IPS DF 19.7 (cell line): Measurements from ENCODE around the gene SLC8B1.
"Not testable (repeated sequence)": the region's sequence is repeated elsewhere in the genome, so short reads cannot be mapped to it uniquely, and the experiment has no call there.

ENCODE experiments used
- DNase-seq: peaks from one replicate; pipeline ENCODE4 v3.0.0-alpha.2; 2013; ENCODE audit warnings: low read depth, low spot score

SLC8B1 gene

DNA sequence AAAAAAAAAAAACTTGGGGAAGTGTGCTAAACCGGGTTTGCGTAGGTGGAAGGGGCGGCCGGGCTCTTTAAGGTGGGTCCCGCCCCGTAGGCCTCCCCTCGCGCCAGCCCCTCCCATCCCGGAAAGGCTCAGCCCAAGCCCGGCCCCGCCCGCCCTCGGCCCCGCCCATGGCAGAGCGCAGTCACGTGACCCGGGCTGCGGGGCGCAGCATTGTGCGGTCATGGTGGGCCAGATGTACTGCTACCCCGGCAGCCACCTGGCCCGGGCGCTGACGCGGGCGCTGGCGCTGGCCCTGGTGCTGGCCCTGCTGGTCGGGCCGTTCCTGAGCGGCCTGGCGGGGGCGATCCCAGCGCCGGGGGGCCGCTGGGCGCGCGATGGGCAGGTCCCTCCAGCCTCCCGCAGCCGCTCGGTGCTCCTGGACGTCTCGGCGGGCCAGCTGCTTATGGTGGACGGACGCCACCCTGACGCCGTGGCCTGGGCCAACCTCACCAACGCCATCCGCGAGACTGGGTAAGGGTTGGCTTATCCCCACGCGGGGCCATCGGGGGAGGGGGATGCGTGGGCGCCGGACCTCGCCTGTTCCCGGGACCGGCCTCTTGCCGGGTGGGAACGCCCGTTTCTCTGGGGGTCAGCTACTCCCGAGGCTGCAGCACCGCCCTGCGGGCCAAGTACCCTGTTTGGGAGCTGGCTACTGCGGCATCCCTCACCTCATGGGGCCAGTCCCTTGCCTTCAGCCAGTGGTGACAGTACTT, 23.6 kb upstream of the SLC8B1 start, which contains the start of gene PLBD2:
TSS of gene PLBD2 (plus strand) at position 207 of the 752 bp plus-strand sequence. CDS start at position 221, 14 bp downstream.
- DNase-seq = no peak

DNA sequence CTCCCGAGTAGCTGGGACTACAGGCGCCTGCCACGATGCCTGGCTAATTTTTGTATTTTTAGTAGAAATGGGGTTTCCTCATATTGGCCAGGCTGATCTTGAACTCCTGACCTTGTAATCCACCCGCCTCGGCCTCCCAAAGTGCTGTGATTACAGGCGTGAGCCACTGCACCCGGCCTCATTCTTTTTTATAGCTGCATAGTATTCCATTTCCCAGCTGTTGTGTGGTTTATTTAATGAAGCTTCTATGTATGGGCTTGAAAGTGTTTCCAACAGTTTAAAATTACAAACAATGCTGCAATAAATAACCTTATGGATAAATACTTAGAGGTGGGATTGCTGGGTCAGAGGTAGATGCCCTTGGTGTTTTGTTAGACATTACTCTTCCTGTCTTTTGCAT, 19.3 kb upstream of the SLC8B1 start:
- DNase-seq = not testable (repeated sequence)

DNA sequence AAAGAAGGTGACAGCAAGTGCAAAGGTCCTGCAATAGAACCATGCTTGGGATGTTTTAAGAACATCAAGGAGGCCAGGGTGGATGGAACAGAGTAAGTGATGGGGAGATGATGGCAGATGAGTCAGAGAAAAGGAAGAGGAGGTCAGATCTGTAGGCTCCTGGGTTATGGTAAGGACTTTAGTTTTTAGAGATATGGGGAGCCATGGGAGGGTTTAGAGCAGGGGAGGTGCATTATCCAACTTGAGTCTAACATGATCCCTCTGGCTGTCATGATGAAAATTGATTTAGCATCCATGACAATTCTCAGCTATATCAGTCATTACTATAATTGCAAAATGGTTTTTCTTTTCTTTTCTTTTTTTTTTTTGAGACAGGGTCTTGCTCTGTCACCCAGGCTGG, 16.2 kb upstream of the SLC8B1 start:
- no peak for DNase-seq

DNA sequence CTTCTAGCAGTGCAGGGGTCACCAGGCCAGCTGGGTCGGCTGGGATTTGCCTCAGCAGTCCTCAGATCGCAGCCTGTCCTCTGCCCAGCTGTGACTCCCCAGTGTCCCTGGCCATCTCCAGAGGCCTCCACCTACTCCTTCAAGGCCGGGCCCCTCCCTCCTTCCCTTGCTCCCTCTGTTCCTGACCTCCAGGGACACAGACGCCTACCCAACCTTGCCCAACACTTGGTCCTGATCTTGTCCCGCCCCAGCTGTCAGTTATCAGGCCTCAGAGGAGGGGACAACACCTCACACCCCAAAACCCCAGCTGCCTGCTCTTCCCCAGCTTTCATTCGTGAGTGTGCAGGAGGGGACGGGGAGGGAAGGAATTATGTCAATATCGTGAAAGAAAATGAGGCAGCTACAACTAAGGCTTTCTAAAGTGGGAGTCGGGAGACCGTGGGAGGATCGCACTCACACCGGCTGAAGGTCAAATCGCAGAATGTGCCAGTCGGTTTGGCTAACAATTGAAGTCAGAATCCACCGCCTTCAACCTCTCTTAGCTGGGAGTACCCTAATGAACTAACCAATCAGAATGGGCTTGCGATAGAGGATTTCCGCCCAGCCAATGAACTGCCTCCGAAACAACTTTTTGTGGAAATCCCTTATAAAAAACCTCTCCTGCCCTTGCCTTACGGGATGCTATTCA, 14.1 kb upstream of the SLC8B1 start:
- no peak for DNase-seq

DNA sequence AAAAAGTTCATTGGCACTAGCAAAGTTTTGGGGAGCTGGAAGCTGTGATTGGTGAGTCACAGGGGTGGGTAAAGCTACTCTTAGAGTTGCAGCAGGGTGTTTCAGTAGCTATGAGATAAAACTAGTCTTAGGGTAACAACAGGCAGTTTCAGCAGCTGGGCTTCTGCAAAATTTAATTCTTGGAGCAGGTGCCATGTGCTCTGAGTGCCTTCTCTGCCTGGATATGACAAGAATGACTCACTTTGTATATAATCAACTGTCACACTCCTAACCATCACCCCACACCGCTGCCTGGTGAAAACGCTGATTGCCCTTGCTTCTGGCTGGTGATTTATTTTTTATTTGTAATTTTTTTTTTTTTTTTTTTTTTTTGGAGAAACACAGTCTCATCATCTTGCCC, 13.0 kb upstream of the SLC8B1 start:
- DNase-seq = no peak

DNA sequence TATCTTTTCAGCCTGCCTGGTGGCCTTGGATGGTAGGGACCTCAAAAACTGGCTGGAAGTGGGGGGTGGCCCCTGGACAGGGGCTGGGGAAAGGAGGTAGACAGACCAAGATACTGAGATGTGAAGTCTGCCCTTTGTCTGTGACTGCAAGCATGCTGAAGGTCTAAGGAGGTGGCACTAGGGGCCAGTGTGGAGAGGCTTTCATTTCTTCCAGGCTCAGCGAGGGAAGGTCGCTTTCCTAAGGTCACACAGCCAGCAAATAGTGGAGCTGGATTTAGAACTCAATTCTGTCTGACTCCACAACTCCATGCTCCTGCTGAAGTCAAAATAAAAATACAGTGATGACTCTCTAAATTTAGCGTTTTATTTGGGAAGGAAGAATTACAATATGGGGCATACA, 12.2 kb upstream of the SLC8B1 start:
- no peak for DNase-seq

DNA sequence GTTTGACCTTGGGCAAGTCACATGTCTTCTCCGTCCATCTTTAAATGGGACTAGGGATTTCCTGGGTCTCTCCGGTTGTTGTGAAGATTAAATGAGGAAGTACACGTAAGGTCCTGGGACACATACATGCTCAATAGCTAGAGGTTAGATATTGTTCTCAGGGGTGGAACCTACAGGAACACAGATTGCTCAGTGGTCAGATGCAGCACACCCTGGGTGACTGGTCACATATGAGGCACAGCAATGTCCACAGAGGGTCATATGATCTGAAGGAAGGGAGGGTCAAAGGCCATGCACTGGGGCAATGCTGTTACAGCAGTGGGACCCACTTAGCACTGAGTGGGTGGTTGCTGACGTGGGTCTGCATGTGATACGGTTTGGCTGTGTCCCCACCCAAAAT, 11.4 kb upstream of the SLC8B1 start:
- DNase-seq = no peak

DNA sequence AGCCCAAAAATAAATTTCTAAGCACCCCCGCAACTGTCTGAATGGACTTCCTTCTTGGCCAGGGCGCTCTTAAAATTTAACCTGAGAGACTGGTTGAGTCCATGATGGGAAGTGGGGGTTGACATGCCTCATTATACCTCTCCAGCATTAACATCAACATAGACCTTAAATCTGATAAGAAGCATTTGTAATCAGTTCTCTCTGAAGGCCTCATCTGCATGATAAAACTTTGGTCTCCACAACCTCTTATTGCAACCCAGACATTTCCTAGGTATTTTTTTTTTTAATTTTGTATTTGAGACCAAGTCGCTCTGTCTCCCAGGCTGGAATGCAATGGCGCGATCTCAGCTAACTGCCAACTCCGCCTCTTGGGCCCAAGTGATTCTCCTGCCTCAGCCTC, 10.4 kb upstream of the SLC8B1 start:
- DNase-seq = no peak

DNA sequence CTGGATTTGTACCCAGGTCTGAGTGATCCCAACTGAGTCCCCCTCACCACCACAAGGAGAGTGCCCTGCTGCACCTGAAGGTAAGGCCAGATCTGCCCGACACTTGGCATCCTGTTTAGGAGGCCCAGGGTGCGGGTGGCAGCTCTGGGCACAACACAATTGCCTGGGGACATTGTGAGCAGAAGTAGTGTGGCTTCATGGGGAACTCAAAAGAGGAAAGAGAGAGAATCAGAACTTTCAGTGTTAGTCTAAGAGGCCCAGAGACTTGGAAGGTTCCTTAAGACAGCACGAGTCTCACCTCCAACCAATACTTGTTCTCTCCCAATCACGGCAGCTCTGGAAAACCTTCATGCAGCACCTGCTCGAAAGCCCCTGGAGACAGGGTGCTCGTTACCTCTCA, 6.6 kb upstream of the SLC8B1 start:
- DNase-seq = no peak

DNA sequence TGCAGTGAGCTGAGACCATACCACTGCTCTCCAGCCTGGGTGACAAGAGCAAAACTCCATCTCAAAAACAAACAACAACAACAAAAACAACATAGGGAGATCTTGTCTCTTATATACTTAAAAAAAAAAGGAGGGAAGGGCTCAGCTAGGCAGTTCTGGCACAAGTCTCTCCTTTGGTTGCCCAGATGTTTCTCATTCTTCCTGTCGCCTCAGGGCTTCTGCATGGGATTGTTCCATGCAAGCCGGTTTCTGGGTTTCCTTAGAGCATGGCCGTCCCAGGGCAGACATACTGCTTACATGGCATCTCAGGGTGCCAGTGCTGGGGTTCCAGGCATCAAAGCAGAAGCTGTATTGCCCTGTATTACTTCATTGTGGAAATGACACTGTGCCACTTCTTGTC, 5.2 kb upstream of the SLC8B1 start:
- no peak for DNase-seq

DNA sequence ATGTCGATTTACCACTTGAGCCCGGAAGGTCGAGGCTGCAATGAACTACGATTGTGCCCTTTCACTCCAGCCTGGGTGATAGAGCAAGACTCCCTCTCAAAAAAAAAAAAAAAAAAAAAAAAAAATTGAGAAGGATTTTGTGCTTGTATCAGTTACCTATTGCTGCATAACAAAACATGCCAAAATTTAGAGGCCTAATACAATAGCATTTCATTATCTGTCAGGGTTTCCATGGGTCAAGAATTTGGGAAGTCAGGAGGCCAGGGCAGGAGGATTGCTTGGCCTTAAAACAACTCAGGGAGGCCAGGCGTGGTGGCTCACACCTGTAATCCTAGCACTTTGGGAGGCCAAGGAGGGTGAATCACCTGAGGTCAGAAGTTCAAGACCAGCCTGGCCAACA, 4.6 kb upstream of the SLC8B1 start:
- DNase-seq = no peak

DNA sequence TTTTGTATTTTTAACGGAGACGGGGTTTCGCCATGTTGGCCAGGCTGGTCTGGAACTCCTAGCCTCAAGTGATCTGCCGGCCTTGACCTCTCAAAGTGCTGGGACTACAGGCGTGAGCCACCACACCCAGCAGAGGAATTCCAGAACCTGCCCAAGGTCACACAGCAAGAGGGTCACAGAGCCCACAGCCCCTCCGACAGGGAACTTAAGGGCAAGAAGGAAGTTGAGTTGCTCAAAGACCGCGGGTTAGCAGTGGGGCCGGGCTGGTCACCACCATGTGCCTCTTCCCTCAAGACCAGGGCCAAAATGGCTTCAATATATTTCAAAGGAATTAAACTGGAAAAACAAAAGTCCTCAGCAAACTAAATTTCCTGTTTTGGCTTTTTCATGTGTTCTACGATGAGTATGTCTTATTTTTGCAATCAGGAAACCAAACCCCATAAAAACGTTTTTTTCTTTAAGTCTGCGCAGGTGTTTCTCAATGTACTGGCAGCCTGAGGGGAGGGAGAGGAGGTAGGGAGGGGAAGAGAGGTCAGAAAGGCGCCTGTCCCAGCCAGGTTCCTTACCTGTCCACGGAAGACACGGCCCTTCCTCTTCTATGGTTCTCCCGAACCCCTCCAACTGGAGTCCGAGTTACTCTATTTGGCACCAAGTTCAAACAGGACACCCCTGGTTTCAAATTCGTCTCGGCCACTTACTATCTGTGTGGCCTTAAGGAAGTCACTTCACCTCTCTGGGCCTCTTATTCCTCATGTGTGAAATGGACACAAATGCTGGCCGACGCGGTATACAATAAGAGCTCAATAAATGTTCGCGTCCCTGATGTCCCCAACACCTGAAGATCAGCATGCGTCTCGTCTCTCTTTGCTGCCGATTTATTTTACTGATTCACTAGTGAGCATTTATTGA, 778 bp downstream of the SLC8B1 start:
- DNase-seq = no peak

DNA sequence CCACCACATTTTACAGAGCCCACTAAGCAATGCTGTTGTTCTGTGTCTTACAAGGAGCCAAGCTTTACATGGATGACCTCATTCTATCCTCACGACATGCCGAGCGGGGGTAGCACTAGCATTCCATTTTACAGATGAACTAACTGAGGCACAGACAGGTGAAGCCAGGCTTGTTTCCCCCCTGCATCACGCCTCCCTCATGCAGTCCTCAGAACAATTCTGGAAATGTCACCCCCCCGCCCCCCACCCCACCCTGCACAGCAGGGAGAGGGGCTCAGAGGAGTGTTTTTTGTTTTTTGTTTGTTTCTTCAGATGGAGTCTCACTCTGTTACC, 1.5 kb downstream of the SLC8B1 start:
- DNase-seq = no peak

DNA sequence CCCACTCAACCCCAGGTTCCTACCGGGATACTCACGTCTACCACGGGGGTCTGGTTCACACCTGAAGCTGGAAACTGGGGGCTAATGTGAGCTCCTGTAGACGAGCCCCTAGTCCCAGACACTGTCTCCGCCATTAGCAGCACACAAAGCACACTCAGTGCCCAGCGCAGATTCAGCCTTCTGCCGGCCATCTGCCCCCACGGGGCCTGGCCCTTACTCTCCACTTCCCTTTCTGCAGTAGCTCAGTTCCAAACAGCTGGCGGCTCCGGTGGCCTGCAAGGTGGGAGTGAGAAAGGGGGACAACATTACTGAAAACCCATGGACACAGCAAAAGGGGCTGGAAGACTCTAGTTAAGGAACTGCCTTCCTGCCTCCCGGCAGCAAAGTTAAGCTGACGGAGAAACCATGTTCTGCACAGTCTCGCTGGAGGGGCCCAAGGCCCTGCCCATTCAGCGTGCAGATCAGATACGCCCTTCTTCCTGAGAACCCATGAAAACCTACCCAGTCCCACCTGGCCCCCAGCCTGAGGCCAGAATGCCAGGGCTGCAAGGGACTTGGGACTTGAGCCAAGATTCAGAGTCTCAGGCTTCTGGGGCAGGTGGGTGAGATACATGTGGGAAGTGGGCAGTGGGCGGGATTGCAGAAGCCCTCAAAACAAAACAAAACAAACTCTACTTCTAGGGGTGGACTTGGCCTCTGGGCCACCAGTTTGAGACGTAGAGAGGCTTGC, 2.1 kb downstream of the SLC8B1 start:
- DNase-seq = no peak

DNA sequence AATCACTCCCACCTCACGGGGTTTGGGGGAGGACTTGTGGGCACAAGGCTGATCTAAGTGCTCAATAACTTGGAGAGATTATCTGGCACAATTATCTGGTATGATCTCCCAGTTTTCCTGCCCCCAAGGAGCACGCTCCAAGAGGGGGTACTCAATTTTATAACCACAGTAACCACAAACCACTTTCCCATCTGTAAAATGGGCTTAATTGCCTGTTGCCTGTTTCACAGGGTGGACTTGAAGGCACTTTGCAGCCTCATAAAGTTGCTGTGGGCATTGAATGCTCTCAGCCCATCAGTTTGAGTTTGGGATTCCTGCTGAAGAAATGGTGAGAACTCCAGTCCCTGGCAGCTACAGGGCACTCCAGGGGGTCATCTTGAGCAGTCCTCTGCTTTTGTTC, 4.4 kb downstream of the SLC8B1 start:
- no peak for DNase-seq

DNA sequence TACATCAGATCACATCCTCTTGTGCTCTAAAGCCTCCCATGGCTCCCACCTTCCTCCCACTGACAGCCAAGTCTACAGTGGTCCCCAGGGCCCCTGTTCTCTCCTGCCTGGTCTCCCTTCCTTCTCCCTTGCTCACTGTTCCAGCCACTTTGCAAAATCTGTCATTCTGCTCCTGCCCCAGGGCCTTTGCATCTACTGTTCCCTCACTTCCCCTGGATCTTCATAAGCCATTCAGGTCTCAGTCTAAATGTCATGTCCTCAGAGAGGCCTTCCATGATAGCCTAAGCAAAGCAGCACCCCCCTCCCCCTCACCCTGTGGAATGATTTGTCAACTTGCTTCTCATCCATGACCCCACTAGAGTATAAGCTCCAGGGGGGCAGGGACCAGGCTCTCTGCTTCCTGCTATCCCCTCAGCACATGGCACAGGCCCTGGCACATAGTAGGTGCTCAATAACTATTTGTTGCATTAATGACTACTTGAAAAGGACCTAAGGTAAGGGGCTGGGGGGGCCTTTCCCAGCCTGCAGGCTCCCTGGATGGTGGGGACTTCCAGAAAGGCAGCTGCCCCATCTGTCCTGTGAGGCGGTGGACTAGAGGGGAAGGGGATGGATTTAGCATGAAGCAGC, 5.0 kb downstream of the SLC8B1 start:
- DNase-seq = no peak

DNA sequence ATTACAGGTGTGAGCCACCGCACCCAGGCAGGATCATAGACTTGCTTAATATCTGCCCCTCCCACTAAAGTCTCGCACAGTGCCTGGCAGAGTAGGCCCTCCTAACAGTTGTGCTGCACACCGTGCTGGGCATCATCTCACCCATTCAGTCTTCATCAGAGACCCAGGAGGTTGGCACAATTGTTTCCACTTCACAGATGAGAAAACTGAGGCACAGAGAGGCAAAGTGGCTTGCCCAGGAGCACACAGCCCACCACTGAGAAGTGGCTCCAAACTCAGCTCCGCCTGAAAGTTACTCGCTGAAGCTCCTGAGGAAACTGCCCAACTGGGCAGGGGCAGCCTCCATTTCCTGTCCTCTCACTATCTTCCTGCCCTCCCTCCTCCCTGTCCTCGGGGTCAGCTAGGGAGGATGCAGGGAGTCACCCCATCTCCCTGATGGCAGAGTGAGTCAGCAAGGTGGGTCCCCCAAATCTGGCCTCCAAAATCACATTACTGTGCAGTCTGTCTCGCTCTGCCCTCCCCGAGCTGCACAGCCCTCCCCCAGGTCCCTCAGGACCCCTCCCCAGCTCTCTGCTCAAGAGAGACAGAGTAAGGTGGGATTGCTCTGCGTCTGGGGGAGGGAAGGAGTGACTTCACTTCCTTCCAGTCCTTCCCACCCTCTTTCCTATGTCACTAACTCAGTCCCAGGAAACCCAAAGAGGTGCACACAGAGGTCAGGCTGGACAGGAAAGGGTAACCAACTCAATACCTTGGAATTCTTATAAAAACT, 5.7 kb downstream of the SLC8B1 start:
- no peak for DNase-seq

DNA sequence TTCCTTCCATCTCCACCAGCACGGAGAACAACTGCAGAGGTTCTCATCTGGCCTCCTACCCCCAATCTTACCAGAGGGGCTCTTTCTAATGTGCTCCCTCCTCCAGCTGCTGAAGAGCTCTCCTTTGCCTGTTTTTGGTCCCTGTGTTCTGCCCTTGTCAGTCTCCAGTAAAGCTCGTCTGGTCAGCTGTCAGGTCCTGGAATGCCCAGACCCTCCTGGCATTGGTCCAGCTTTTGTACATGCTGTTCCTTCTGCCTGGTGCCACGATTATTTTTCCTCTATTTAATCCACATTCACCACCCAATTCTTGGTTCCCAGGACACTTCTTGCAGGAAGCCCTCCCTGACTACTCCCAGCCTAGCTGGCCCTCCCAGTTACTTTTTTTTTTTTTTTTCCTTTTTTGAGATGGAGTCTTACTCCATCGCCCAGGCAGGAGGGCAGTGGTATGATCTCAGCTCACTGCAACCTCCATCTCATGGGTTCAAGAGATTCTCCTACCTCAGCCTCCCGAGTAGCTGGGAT, 6.5 kb downstream of the SLC8B1 start:
- DNase-seq = no peak

DNA sequence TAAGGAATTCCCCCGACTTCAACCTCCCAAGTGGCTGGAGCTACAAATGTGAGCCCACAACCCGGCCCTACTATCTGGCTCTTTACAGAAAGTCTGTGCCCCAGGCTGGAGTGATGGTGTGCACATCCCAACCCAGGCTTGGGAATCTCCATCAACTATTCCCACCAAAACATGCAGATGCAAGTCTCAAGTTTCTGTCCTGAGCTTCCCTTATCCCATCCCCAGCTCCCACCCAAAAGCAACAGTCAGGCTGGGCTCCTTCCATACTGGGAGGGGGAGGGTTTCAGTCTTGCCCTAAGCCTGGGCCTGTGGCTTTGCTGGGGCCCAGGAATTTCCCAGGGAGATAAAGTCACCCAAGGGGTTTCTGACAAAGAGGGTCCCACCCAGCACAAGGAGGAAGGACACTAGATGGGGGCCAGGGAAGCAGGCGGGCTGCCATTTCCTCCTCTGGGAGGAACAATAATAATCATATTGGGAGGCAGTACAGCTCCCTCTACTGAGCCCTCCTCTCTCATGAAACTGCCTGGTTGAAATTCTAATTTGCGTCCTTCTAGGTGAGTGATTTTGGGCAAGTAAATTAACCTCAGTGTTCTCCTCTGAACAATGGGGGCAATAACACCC, 8.0 kb downstream of the SLC8B1 start:
- no peak for DNase-seq

DNA sequence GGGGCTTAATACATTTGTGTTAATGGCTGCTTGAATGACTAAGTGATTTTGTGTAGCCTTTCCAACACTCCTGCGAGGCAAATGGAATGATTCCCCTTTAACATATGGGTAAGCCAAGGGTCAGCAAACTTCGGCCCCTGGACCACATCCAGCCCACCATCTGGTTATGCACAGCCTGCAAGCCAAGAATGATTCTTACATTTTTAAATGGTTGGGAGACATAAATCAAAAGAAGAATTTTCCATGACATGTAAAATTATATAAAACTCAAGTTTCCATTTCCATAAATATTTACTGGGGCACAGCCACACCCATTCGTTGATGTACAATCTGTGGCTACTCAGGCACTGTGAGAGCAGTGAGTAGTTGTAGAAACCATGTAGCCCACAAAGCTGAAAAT, 9.0 kb downstream of the SLC8B1 start:
- no peak for DNase-seq
